Hepatic stellate cell (primary cell): ENCODE data around the gene RPL10.

Source experiments
- DNase-seq: peaks from one replicate; pipeline ENCODE4 v3.0.0; 2011; ENCODE audit warnings: low spot score

The RPL10 gene

GRCh38 chrX:154397888-154398667, at the start of gene RPL10:
Gene RPL10, plus strand, starts transcription at chrX:154398377. Its CDS starts 143 bp downstream, at chrX:154398520.
- DNase-seq: peak; percentile 98

GRCh38 chrX:154348646-154349358, 49.4 kb upstream of the RPL10 start:
- no peak for DNase-seq

GRCh38 chrX:154349359-154349935, 48.7 kb upstream of the RPL10 start:
- DNase-seq: no peak

- DNase-seq: no peak
Observed at GRCh38 chrX:154349979-154350378, 48.2 kb upstream of the RPL10 start.

- DNase-seq: no peak
Observed at GRCh38 chrX:154350429-154351182, 47.6 kb upstream of the RPL10 start.

GRCh38 chrX:154351183-154352011, 46.8 kb upstream of the RPL10 start:
- no peak for DNase-seq

GRCh38 chrX:154352012-154352401, 46.2 kb upstream of the RPL10 start:
- DNase-seq: no peak

- DNase-seq: no peak
Observed at GRCh38 chrX:154352466-154352865, 45.7 kb upstream of the RPL10 start.

GRCh38 chrX:154353172-154353843, 44.9 kb upstream of the RPL10 start:
- no peak for DNase-seq

GRCh38 chrX:154354013-154354412, 44.2 kb upstream of the RPL10 start:
- no peak for DNase-seq

- DNase-seq: no peak
Observed at GRCh38 chrX:154354516-154354915, 43.7 kb upstream of the RPL10 start.

- no peak for DNase-seq
Observed at GRCh38 chrX:154355094-154355775, 42.9 kb upstream of the RPL10 start.

GRCh38 chrX:154355776-154356140, 42.4 kb upstream of the RPL10 start:
- no peak for DNase-seq

- no peak for DNase-seq
Observed at GRCh38 chrX:154356596-154356995, 41.6 kb upstream of the RPL10 start.

GRCh38 chrX:154357205-154357604, 41.0 kb upstream of the RPL10 start:
- DNase-seq: no peak

GRCh38 chrX:154358011-154358410, 40.2 kb upstream of the RPL10 start:
- no peak for DNase-seq

GRCh38 chrX:154358829-154359228, 39.3 kb upstream of the RPL10 start:
- DNase-seq: no peak

GRCh38 chrX:154359362-154360154, 38.6 kb upstream of the RPL10 start:
- DNase-seq: no peak

- DNase-seq: no peak
Observed at GRCh38 chrX:154360155-154360713, 37.9 kb upstream of the RPL10 start.
